ENCODE data around the gene TRIM28.
"Not testable (repeated sequence)": the region's sequence is repeated elsewhere in the genome, so short reads cannot be mapped to it uniquely, and the experiment has no call there.

TRIM28 gene

GRCh38 chr19:58519355-58520256 lies 24.3 kb upstream of the TRIM28 start, which contains the start of gene ZBTB45:
TSS of gene ZBTB45 (minus strand) at chr19:58519810. CDS start at chr19:58517673, 2,137 bp downstream.
- peak; percentile 99 for DNase-seq

DNA sequence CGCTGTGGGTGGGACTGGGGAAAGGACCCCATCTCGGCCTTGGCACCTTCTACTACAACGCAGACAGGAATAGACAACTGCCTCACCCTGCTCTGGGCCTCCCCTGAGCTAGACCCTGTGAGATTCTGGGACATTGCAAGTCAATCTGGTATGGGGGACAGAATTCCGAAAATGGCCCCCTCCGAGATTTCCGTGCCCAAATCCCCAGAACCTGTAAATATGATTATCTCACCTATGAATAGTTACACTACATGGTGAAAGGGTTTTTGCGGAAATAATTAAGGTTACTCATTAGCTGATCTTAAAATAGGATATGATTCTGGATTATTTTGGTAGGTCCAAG lies 23.6 kb upstream of the TRIM28 start:
- DNase-seq = no peak

DNA sequence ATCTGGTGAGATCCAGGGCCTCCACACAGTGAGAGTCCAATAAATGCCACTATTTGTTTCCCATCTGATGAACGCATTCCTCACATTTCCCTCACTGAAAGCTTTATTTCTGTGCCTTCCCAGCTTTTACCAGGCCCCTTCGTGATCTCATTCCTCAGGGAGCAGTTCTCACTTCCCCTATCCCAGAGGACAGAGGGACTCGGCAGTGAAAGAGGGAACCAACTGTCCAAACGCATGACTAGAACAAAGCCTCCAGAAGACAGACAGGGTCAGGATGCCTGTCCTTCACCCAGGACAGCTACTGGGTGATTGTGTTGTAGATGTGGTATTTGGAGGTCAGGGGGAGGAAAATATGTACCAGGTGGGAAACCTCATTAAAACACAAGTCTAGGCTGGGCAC lies 22.2 kb upstream of the TRIM28 start:
- no peak for DNase-seq

DNA sequence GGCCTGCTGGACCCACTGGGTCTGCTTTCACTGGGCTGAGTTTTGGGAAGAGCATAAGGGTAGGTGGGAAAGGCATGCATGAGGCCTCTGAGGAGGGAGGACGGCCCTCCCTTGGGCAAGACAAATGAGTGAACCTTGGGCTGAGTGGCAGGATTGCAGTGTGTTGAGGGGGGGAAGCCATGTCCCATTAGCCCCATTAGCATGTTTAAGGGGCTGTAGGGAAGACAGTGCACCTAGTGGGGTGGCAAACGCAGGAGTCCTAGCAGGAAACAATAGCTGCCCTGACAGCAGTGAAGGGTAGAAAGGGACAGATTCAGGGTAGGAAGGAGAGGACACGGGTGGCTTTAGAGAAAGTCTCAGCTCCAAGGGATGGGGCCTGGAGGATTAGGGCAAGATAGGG lies 21.2 kb upstream of the TRIM28 start:
- DNase-seq = no peak

DNA sequence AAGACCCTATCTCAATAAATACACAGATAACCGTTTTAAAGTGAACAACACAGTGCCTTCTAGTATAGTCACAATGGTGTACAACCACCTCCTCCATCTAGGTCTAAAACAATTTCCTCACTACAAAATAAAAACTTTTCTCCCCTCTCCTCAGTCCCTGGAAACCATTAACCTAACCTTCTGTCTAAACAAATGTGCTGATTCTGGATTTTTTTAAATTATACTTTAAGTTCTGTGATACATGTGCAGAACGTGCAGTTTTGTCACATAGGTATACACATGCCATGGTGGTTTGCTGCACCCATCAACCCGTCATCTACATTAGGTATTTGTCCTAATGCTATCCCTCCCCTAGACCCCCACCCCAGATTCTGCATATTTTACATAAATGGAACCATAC lies 14.5 kb upstream of the TRIM28 start:
- DNase-seq = no peak

DNA sequence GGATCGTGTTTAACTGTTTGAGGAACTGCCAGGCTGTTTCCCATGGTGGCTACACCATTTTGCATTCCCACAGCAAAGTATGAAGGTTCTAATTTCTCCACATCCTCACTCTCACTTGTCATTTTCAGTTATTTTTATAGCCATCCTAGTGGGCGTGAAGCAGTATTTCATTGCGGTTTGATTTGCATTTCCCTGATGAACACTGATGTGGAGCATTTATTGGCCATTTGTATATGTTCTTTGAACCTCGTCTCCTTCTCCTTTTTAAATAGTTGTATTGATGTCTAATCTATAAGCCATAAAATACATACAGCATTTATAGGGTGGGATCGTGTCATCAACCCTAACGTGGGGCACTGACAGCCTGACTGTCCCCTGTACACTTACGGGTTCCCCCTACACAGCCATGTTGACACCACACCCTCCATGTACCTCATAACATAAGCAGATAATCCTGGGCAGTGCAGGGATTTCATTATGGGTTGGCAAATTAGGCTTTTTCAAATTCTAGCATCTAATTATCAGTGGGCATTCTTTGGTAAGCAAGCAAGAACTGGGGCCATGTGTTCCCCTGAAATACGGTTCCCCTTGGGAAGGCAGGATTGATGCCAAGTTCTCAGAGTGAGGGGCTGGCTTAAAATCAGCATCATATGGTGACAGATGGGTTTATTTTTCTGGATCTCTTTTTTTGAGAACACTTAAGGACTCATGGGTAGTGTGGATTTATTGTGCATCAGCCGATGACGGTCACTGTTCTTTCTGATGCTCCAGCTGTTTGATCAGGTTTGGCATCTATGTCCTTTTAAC lies 12.6 kb upstream of the TRIM28 start:
- DNase-seq = peak; percentile 86

DNA sequence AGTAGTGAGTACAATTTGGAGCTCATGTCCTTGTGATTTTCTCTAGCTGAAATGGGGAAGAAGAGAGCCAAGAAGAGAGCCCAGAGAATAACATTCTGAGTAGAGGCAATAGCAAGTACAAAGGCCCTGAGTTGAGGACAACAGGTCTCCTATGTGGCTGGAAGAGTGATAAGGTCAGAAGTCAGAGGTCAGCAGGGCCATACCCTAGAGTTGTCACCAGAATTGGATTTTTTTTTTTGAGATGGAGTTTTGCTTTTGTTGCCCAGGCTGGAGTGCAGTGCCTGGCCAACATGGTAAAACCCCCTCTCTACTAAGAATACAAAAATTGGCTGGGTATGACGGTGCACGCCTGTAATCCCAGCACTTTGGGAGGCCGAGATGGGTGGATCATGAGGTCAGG lies 8.0 kb upstream of the TRIM28 start:
- no peak for DNase-seq

GRCh38 chr19:58536852-58537798 lies 6.7 kb upstream of the TRIM28 start:
- no peak for DNase-seq

GRCh38 chr19:58538257-58539168 lies 5.4 kb upstream of the TRIM28 start:
- peak; percentile 81 for DNase-seq

DNA sequence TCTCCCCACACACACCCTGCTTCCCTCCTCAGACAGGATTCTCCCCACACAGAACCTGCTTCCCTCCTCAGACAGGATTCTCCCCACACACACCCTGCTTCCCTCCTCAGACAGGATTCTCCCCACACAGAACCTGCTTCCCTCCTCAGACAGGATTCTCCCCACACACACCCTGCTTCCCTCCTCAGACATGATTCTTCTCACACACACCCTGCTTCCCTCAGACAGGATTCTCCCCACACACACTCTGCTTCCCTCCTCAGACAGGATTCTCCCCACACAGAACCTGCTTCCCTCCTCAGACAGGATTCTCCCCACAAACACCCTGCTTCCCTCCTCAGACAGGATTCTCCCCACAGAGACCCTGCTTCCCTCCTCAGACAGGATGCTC lies 4.7 kb upstream of the TRIM28 start:
- not testable (repeated sequence) for DNase-seq

DNA sequence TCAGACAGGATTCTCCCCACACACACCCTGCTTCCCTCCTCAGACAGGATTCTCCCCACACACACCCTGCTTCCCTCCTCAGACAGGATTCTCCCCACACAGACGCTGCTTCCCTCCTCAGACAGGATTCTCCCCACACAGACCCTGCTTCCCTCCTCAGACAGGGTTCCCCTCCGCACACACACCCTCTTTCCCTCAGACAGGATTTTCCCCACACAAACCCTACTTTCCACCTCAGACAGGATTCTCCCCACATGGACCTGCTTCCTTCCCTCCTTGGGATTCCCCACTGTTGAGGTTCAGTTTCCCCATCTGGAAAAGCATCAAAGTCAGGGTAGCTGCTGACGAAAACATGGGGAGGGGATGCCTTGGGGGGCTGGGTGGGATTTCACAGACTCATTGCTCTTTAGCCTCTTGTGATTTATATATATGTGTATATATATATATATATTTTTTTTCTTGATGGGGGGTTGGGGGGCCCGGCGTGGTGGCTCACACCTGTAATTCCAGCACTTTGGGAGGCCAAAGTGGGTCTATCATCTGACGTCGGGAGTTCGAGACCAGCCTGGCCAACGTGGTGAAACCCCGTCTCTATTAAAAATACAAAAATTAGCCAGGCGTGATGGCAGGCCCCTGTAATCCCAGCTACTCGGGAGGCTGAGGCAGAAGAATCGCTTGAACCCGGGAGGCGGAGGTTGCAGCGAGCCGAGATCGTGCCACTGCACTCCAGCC lies 1.1 kb upstream of the TRIM28 start:
- not testable (repeated sequence) for DNase-seq

- DNase-seq = no peak
Observed at GRCh38 chr19:58544591-58545285, 874 bp downstream of the TRIM28 start.

GRCh38 chr19:58545286-58546018 lies 1.6 kb downstream of the TRIM28 start:
- DNase-seq = no peak

- no peak for DNase-seq
Observed at GRCh38 chr19:58546019-58546530, 2.2 kb downstream of the TRIM28 start.

DNA sequence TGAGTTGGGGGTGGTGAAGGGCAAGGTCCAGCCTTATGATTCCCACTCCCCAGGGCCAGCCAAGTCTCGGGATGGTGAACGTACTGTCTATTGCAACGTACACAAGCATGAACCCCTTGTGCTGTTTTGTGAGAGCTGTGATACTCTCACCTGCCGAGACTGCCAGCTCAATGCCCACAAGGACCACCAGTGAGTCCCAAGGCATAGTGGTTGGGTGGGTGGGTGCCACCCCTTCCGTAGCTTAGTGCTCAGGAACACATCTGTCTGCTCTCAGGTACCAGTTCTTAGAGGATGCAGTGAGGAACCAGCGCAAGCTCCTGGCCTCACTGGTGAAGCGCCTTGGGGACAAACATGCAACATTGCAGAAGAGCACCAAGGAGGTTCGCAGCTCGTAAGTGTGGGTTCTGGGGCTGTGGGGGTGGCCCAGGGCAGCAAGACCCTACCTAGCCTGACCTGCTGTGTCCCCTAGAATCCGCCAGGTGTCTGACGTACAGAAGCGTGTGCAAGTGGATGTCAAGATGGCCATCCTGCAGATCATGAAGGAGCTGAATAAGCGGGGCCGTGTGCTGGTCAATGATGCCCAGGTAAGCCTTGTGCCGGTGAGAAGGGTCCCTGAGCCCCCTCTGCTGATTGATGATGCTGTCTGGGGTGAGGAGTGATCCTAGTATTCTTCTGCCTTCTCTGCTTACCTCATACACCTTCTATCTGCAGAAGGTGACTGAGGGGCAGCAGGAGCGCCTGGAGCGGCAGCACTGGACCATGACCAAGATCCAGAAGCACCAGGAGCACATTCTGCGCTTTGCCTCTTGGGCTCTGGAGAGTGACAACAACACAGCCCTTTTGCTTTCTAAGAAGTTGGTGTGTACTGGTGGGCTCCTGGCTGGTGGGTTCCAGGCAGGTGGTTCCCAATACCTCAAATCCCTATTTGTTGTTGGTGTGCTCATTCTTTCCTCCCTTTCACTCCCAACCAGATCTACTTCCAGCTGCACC lies 3.8 kb downstream of the TRIM28 start:
- no peak for DNase-seq

GRCh38 chr19:58548859-58549663 lies 5.2 kb downstream of the TRIM28 start:
- DNase-seq = no peak

- no peak for DNase-seq
Observed at GRCh38 chr19:58549664-58550361, 5.9 kb downstream of the TRIM28 start.

All from NCI-H2171 treated with DMSO at 0.1 percent for 48 hours (cell line).